Fibroblast of skin of back (primary cell): ENCODE data around the gene MATN4.

Experiments
- DNase-seq: peaks from one replicate; pipeline ENCODE4 v3.0.0-alpha.2; 2013

Gene MATN4

GRCh38 chr20:45246109-45246508, 62.0 kb downstream of the MATN4 start:
- no peak for DNase-seq
